VCaP (cell line): ENCODE results near the gene ZNF765.
A peak's percentile ranks its signal among the peaks of the same experiment; 100 is the strongest.

ENCODE experiments used
- H3K27ac ChIP-seq: fragments of 450-650 bp; 2 replicates; pipeline ENCODE4 v1.5.1; 2017
- CTCF ChIP-seq: fragments of 450-650 bp; conservative IDR thresholded peaks from 2 replicates; pipeline ENCODE4 v1.5.1; 2017; ENCODE audit warnings: mild to moderate bottlenecking, moderate library complexity

ZNF765 gene

GRCh38 chr19:53431399-53432087 is 36.6 kb downstream of the ZNF765 start, which contains the start of gene ZNF761:
Gene ZNF761, plus strand, starts transcription at chr19:53431984. Its CDS starts 15,285 bp downstream, at chr19:53447269.
- peak within 1 kb of the TSS; percentile 92 for H3K27ac ChIP-seq

GRCh38 chr19:53432088-53432661 is 37.2 kb downstream of the ZNF765 start:
- H3K27ac ChIP-seq: peak overlapping the region; percentile 92

More at GRCh38 chr19:53431399-53432087, 36.6 kb downstream of the ZNF765 start, which contains the start of gene ZNF761:
- TF ChIP-seq CTCF: no peak

GRCh38 chr19:53443809-53444208 is 48.9 kb downstream of the ZNF765 start:
- peak overlapping the region; percentile 91 for H3K27ac ChIP-seq

More at GRCh38 chr19:53432088-53432661, 37.2 kb downstream of the ZNF765 start:
- TF ChIP-seq CTCF: no peak

- H3K27ac ChIP-seq: peak overlapping the region; percentile 91
Observed at GRCh38 chr19:53447196-53447595, 52.2 kb downstream of the ZNF765 start.

GRCh38 chr19:53455828-53456227 is 60.9 kb downstream of the ZNF765 start:
- TF ChIP-seq CTCF: no peak
- no peak overlapping the region for H3K27ac ChIP-seq

GRCh38 chr19:53460131-53460721 is 65.3 kb downstream of the ZNF765 start:
- peak overlapping the region; percentile 95 for H3K27ac ChIP-seq

- H3K27ac ChIP-seq: peak overlapping the region; percentile 95
- TF ChIP-seq CTCF: no peak
Observed at GRCh38 chr19:53461866-53462265, 66.9 kb downstream of the ZNF765 start.

- TF ChIP-seq CTCF: no peak
- H3K27ac ChIP-seq: peak overlapping the region; percentile 95; the same call in 1 of the 2 replicates
Observed at GRCh38 chr19:53462861-53463260, 67.9 kb downstream of the ZNF765 start.

GRCh38 chr19:53463263-53463662 is 68.3 kb downstream of the ZNF765 start:
- H3K27ac ChIP-seq: no peak overlapping the region; the same call in 1 of the 2 replicates
- no peak for TF ChIP-seq CTCF
